A549 treated with AZD9567 at 1 μM for 4 hours (cell line): ENCODE measurements around the gene PSMC3. TPM values are rescaled to one million over a fixed set of nuclear protein-coding genes. Genes with fewer than 3 reads are reported as not detected.

Source experiments
- total RNA-seq: library from RNA; stranded (reverse); fragments of 200-300 nt; extraction: Qiagen RNA extraction; gene quantifications from 5 replicates; pipeline ENCODE4 v1.2.3, GENCODE V29; 2022; ENCODE audit not compliant: insufficient read depth

The PSMC3 gene
- 178 to 312 TPM (median 192 TPM) in 5 replicates for total RNA-seq

GRCh38 chr11:47426062-47426956 lies at the start of gene PSMC3:
Gene PSMC3 (minus strand): TSS chr11:47426439. CDS start chr11:47426279, 160 bp downstream.

GRCh38 chr11:47448566-47449427 lies 22.6 kb upstream of the PSMC3 start, which contains the start of gene RAPSN:
Gene RAPSN (minus strand): TSS chr11:47449136. CDS start chr11:47448964, 172 bp downstream.

GRCh38 chr11:47407746-47408590 lies 18.3 kb downstream of the PSMC3 start, which contains the start of gene SLC39A13:
Gene SLC39A13 (plus strand): TSS chr11:47408590. CDS start chr11:47410095, 1,505 bp downstream.

GRCh38 chr11:47378010-47378835 lies 48.0 kb downstream of the PSMC3 start, which contains the start of gene SPI1:
Gene SPI1 (minus strand): TSS chr11:47378547. CDS start chr11:47378353, 194 bp downstream.

Other genes starting within 250 kb of the PSMC3 start
- gene ARFGAP2, start 249.6 kb downstream of the PSMC3 start, total RNA-seq, result 27.8 to 42.9 TPM (median 29.6 TPM) in 5 replicates
- 17.6 to 27.9 TPM (median 24.1 TPM) in 5 replicates for gene PACSIN3, start 240.0 kb downstream of the PSMC3 start, total RNA-seq
- gene DDB2, start 211.5 kb downstream of the PSMC3 start, total RNA-seq, result 73.7 to 86.2 TPM (median 76.6 TPM) in 5 replicates
- 22.3 to 23.0 TPM (median 22.9 TPM) in 5 replicates for gene ACP2, start 177.6 kb downstream of the PSMC3 start, total RNA-seq
- gene NR1H3, start 168.4 kb downstream of the PSMC3 start, total RNA-seq, result 6.5 to 12.5 TPM (median 11.3 TPM) in 5 replicates
- 19.1 to 23.8 TPM (median 22.4 TPM) in 5 replicates for gene MADD, start 156.3 kb downstream of the PSMC3 start, total RNA-seq
- gene MYBPC3, start 73.7 kb downstream of the PSMC3 start, total RNA-seq, result 0.05 to 0.09 TPM (median 0.05 TPM) in 4 of 5 replicates, not detected in the other
- gene SPI1, start 47.9 kb downstream of the PSMC3 start, total RNA-seq, result 0.09 to 0.13 TPM (median 0.11 TPM) in 3 of 5 replicates, not detected in the others
- 41.7 to 59.2 TPM (median 54.4 TPM) in 5 replicates for gene SLC39A13, start 17.8 kb downstream of the PSMC3 start, total RNA-seq
- gene RAPSN, start 22.7 kb upstream of the PSMC3 start, total RNA-seq, result 0.11 to 0.45 TPM (median 0.26 TPM) in 4 of 5 replicates, not detected in the other
- gene CELF1, start 126.7 kb upstream of the PSMC3 start, total RNA-seq, result 46.1 to 70.6 TPM (median 47.7 TPM) in 5 replicates
- gene PTPMT1, start 139.2 kb upstream of the PSMC3 start, total RNA-seq, result 49.8 to 82.8 TPM (median 75.8 TPM) in 5 replicates
- gene KBTBD4, start 152.5 kb upstream of the PSMC3 start, total RNA-seq, result 16.1 to 22.1 TPM (median 16.2 TPM) in 5 replicates
- 114 to 141 TPM (median 141 TPM) in 5 replicates for gene NDUFS3, start 152.6 kb upstream of the PSMC3 start, total RNA-seq
- 0.06 TPM in 2 of 5 replicates, not detected in the others for gene FAM180B, start 160.2 kb upstream of the PSMC3 start, total RNA-seq
- 0.07 to 0.19 TPM (median 0.08 TPM) in 3 of 5 replicates, not detected in the others for gene C1QTNF4, start 168.0 kb upstream of the PSMC3 start, total RNA-seq
- gene MTCH2, start 216.1 kb upstream of the PSMC3 start, total RNA-seq, result 128 to 156 TPM (median 136 TPM) in 5 replicates